DOHH2 (cell line): ENCODE results near the gene TUFT1.

ENCODE experiments used
- H3F3A ChIP-seq: fragments of 200-600 bp; sonication (generic), shearing (Covaris generic); 2 replicates; pipeline ENCODE4 v1.6.0; 2016; ENCODE audit warnings: antibody characterized with exemption, mild to moderate bottlenecking; ENCODE audit not compliant: control insufficient read depth, insufficient read depth
- H3K27ac ChIP-seq: fragments of 200-600 bp; sonication (generic); 2 replicates; pipeline ENCODE4 v1.5.1; 2014; ENCODE audit warnings: low read depth, mild to moderate bottlenecking, low read length, moderate library complexity
- H3K27me3 ChIP-seq: fragments of 200-600 bp; sonication (generic); 2 replicates; pipeline ENCODE4 v1.6.1; 2014; ENCODE audit warnings: mild to moderate bottlenecking, low read length, mixed read lengths; ENCODE audit not compliant: control insufficient read depth
- H3K36me3 ChIP-seq: fragments of 200-600 bp; sonication (generic); 2 replicates; pipeline ENCODE4 v1.6.1; 2014; ENCODE audit warnings: mild to moderate bottlenecking, low read length, moderate library complexity, mixed read lengths; ENCODE audit not compliant: control insufficient read depth
- H3K4me1 ChIP-seq: fragments of 200-600 bp; sonication (generic); 2 replicates; pipeline ENCODE4 v1.6.1; 2014; ENCODE audit warnings: mild to moderate bottlenecking, low read length, mixed read lengths; ENCODE audit not compliant: control insufficient read depth
- H3K4me2 ChIP-seq: fragments of 200-600 bp; sonication (generic); 2 replicates; pipeline ENCODE4 v1.6.0; 2014; ENCODE audit warnings: mild to moderate bottlenecking, low read length, moderate library complexity
- H3K4me3 ChIP-seq: fragments of 200-600 bp; sonication (generic); 2 replicates; pipeline ENCODE4 v1.5.1; 2014; ENCODE audit warnings: mild to moderate bottlenecking, low read length, mixed read lengths
- H3K79me2 ChIP-seq: fragments of 200-600 bp; sonication (generic); 2 replicates; pipeline ENCODE4 v1.6.1; 2014; ENCODE audit warnings: mild to moderate bottlenecking, low read length, mixed read lengths; ENCODE audit not compliant: control insufficient read depth
- H3K9me2 ChIP-seq: fragments of 200-600 bp; sonication (generic); replicated peaks from 2 replicates; pipeline ENCODE4 v1.6.1; 2014; ENCODE audit warnings: mild to moderate bottlenecking, low read length, mixed read lengths; ENCODE audit not compliant: control insufficient read depth
- H3K9me3 ChIP-seq: fragments of 200-600 bp; sonication (generic); 2 replicates; pipeline ENCODE4 v1.6.1; 2014; ENCODE audit warnings: antibody characterized with exemption, low read length, mixed read lengths; ENCODE audit not compliant: control insufficient read depth, insufficient read depth
- H4K20me1 ChIP-seq: fragments of 200-600 bp; sonication (generic); 2 replicates; pipeline ENCODE4 v1.6.0; 2014; ENCODE audit warnings: low read depth, mild to moderate bottlenecking, antibody characterized with exemption, low read length, moderate library complexity; ENCODE audit not compliant: control insufficient read depth, insufficient read depth
- EZH2phosphoT487 ChIP-seq: fragments of 200-600 bp; sonication (generic); IDR thresholded peaks from 2 replicates; pipeline ENCODE4 v1.6.1; 2017; ENCODE audit warnings: borderline replicate concordance, mild to moderate bottlenecking, antibody characterized with exemption, low read length, moderate library complexity, mixed read lengths
- TF ChIP-seq, protein P1 (sequence below): fragments of 200-600 bp; sonication (generic); IDR thresholded peaks from one replicate; pipeline ENCODE4 v1.5.1; 2014; ENCODE audit warnings: antibody characterized with exemption, mild to moderate bottlenecking, low read depth, low read length; ENCODE audit not compliant: poor library complexity, severe bottlenecking

TUFT1 gene

GRCh38 chr1:151499365-151499764 lies 40.7 kb upstream of the TUFT1 start:
- no peaks in the 10 kb centered on the region for H3F3A ChIP-seq
- H3K79me2 ChIP-seq, result no peaks in the 10 kb centered on the region
- no peaks in the 10 kb centered on the region for H3K36me3 ChIP-seq
- H3K27me3 ChIP-seq, result peaks cover 4% of the 10 kb centered on the region
- H3K4me1 ChIP-seq, result no peaks in the 10 kb centered on the region
- no peaks in the 10 kb centered on the region for H3K9me2 ChIP-seq
- H3K27ac ChIP-seq, result no peak overlapping the region
- H3K9me3 ChIP-seq, result no peaks in the 10 kb centered on the region
- H3K4me3 ChIP-seq, result no peak overlapping the region
- TF ChIP-seq EZH2phosphoT487, result no peak
- TF ChIP-seq, protein P1, sequence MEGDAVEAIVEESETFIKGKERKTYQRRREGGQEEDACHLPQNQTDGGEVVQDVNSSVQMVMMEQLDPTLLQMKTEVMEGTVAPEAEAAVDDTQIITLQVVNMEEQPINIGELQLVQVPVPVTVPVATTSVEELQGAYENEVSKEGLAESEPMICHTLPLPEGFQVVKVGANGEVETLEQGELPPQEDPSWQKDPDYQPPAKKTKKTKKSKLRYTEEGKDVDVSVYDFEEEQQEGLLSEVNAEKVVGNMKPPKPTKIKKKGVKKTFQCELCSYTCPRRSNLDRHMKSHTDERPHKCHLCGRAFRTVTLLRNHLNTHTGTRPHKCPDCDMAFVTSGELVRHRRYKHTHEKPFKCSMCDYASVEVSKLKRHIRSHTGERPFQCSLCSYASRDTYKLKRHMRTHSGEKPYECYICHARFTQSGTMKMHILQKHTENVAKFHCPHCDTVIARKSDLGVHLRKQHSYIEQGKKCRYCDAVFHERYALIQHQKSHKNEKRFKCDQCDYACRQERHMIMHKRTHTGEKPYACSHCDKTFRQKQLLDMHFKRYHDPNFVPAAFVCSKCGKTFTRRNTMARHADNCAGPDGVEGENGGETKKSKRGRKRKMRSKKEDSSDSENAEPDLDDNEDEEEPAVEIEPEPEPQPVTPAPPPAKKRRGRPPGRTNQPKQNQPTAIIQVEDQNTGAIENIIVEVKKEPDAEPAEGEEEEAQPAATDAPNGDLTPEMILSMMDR, result no peak
- no peak overlapping the region for H3K4me2 ChIP-seq
- H4K20me1 ChIP-seq, result no peaks in the 10 kb centered on the region

DNA sequence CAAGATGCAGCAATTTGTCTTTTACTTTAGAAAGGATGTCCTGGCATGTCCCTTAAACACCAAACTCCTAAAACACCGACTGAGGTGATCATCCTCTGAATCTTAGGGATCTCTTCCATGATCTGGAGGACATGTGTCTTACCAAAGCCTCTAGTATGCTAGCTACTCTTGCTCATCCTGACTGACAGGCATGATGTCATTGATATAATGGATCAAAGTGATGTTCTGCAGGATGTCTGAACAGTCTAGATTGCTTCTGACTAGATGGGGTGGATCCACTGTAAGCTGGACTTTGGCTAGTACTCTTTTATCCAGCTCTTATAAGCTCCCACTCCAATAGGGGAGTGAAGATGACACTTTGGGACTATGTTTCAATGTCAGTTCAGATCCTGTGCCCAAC lies 40.2 kb upstream of the TUFT1 start:
- H3F3A ChIP-seq, result no peaks in the 10 kb centered on the region
- no peaks in the 10 kb centered on the region for H3K4me1 ChIP-seq
- H3K79me2 ChIP-seq, result no peaks in the 10 kb centered on the region
- no peaks in the 10 kb centered on the region for H3K9me2 ChIP-seq
- no peak overlapping the region for H3K27ac ChIP-seq
- no peak for TF ChIP-seq EZH2phosphoT487
- TF ChIP-seq, protein P1, result no peak
- H3K4me2 ChIP-seq, result no peak overlapping the region
- H3K9me3 ChIP-seq, result no peaks in the 10 kb centered on the region
- no peaks in the 10 kb centered on the region for H3K36me3 ChIP-seq
- H3K27me3 ChIP-seq, result peaks cover 7% of the 10 kb centered on the region
- H3K4me3 ChIP-seq, result no peak overlapping the region
- H4K20me1 ChIP-seq, result no peaks in the 10 kb centered on the region

DNA sequence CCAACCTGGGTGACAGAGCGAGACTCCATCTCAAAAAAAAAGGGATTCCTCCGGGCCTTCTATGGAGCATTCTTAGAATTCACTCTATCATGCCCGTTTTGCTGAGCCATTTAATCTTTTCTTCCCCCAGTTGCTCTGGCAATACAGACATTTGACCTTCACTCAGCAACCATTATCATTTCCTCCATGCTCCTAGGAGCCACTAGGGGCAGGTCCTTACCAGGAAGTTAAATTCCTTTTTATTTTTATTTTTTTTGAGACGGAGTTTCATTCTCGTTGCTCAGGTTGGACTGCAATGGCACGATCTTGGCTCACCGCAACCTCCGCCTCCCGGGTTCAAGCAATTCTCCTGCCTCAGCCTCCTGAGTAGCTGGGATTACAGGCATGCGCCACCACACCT lies 38.6 kb upstream of the TUFT1 start:
- H4K20me1 ChIP-seq, result no peaks in the 10 kb centered on the region
- no peaks in the 10 kb centered on the region for H3K9me2 ChIP-seq
- H3K4me2 ChIP-seq, result no peak overlapping the region
- H3K36me3 ChIP-seq, result no peaks in the 10 kb centered on the region
- H3K27ac ChIP-seq, result no peak overlapping the region
- peaks cover 12% of the 10 kb centered on the region for H3K27me3 ChIP-seq
- no peaks in the 10 kb centered on the region for H3K4me1 ChIP-seq
- no peaks in the 10 kb centered on the region for H3K79me2 ChIP-seq
- H3K9me3 ChIP-seq, result no peaks in the 10 kb centered on the region
- no peaks in the 10 kb centered on the region for H3F3A ChIP-seq
- no peak overlapping the region for H3K4me3 ChIP-seq
- TF ChIP-seq EZH2phosphoT487, result no peak
- TF ChIP-seq, protein P1, result peak; percentile 16
